ENCODE measurements around the gene SLC7A14. TPM values are rescaled to one million over a fixed set of nuclear protein-coding genes. Genes with fewer than 3 reads are reported as not detected.
A peak's percentile ranks its signal among the peaks of the same experiment; 100 is the strongest.

SLC7A14 gene
- total RNA-seq, 1 donor: 6.1 TPM

GRCh38 chr3:170490828-170491560 lies 94.9 kb downstream of the SLC7A14 start:
- TF ChIP-seq, protein P1, sequence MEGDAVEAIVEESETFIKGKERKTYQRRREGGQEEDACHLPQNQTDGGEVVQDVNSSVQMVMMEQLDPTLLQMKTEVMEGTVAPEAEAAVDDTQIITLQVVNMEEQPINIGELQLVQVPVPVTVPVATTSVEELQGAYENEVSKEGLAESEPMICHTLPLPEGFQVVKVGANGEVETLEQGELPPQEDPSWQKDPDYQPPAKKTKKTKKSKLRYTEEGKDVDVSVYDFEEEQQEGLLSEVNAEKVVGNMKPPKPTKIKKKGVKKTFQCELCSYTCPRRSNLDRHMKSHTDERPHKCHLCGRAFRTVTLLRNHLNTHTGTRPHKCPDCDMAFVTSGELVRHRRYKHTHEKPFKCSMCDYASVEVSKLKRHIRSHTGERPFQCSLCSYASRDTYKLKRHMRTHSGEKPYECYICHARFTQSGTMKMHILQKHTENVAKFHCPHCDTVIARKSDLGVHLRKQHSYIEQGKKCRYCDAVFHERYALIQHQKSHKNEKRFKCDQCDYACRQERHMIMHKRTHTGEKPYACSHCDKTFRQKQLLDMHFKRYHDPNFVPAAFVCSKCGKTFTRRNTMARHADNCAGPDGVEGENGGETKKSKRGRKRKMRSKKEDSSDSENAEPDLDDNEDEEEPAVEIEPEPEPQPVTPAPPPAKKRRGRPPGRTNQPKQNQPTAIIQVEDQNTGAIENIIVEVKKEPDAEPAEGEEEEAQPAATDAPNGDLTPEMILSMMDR (IDR thresholded peaks at IDR 0.05; ENCODE audit: insufficient read depth, low read length): no peak
- no peak for DNase-seq (ENCODE audit: low read depth)
- H3K4me3 ChIP-seq (ENCODE audit: low read depth, low read length): no peak overlapping the region

DNA sequence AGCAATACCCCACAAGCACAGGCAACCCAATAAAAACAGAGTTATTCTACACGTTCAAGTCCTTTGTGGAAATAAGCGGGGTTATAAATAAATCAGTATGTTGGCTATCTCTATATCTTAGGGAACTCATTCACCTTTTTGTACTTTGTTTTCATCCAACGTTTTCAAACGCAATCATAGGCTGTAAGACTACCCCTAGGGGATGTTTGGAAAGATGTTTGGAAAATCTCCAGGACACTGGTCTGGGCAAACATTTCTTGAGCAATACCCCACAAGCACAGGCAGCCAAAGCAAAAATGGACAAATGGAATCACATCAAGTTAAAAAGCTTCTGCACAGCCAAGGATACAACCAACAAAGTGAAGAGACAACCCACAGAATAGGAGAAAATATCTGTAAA lies 97.1 kb downstream of the SLC7A14 start:
- DNase-seq (ENCODE audit: low read depth): peak; percentile 92
- H3K4me3 ChIP-seq (ENCODE audit: low read depth, low read length): no peak overlapping the region
- TF ChIP-seq, protein P1 (IDR thresholded peaks at IDR 0.05; ENCODE audit: insufficient read depth, low read length): peak; percentile 32

DNA sequence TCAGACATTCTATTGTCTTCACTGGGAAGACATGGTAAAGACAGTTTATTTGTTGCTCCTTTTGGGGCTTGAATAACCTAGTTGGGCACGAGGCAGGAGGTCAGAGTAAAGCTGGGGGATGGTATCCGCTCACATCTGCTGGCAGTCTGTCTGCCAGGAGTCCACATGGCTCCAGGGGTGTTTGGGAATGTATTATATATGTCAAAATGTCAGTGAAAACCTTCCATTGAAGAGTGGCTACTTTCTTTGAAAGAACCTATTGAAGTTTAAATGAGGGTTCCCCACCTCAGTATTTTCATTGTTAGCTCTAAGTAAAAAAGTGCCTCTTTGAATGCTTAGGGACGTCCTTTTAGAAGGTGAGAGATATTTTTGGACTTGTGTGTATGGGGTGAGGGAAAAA lies 98.8 kb downstream of the SLC7A14 start:
- TF ChIP-seq, protein P1 (IDR thresholded peaks at IDR 0.05; ENCODE audit: insufficient read depth, low read length): no peak
- DNase-seq (ENCODE audit: low read depth): no peak
- H3K4me3 ChIP-seq (ENCODE audit: low read depth, low read length): no peak overlapping the region

DNA sequence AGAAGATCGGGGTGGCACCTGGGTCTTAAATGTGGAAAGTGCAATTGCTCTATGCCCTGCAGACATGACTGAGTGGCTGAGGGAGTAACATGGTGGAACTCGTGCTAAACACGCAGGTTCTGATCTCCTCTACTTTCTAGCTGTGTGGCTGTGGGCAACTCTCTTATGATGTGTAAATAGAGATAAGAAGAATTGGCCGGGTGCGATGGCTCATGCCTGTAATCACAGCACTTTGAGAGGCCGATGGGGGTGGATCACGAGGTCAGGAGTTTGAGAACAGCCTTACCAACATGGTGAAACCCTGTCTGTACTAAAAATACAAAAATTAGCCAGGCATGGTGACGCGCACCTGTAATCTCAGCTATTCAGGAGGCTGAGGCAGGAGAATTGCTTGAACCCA lies 99.5 kb downstream of the SLC7A14 start:
- no peak for DNase-seq (ENCODE audit: low read depth)
- no peak overlapping the region for H3K4me3 ChIP-seq (ENCODE audit: low read depth, low read length)
- TF ChIP-seq, protein P1 (IDR thresholded peaks at IDR 0.05; ENCODE audit: insufficient read depth, low read length): no peak

DNA sequence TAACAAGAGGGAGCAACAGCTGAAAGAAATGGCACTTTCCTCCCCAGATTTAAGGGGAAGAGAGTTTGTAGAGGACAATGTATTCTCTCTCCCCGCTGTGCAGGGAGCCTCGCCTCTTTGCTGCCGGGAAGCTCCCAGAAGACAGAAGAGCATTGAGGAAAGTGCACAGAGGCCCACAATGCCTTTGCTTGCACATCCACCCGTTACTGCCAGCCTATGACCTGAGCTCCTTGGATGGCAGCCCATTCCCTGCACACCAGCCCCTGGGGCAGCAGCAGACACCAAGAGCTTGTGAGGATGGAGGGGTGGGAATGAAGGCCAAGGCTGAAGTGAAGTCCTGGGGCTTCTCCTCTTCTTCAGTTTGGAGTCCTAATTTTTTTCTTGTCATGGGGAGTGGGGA lies 100.2 kb downstream of the SLC7A14 start:
- DNase-seq (ENCODE audit: low read depth): no peak
- H3K4me3 ChIP-seq (ENCODE audit: low read depth, low read length): no peak overlapping the region

DNA sequence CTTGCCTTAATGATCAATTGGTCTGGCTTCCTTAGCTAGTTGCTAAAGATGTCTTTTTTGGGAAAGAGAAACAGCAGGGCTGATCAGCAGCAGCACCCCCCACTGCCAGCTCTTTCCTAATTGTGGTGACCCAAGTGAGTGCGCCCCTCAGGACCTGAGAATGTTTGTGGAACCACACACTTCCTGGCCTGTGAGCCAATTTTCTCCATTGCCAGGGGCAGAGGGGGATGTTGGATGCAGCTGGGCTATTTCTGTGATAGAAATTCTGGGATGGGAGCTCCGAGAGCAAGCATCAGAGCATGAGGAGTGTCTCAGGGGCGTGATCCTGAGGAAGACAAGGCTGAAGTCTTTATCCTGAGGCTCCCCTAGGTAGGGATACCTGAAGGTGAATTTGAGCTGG lies 100.6 kb downstream of the SLC7A14 start:
- no peak for DNase-seq (ENCODE audit: low read depth)

More for the DNA sequence above, 100.2 kb downstream of the SLC7A14 start:
- TF ChIP-seq, protein P1 (IDR thresholded peaks at IDR 0.05; ENCODE audit: insufficient read depth, low read length): no peak

More for the DNA sequence above, 100.6 kb downstream of the SLC7A14 start:
- no peak overlapping the region for H3K4me3 ChIP-seq (ENCODE audit: low read depth, low read length)
- TF ChIP-seq, protein P1 (IDR thresholded peaks at IDR 0.05; ENCODE audit: insufficient read depth, low read length): no peak
